GM19023 (cell line): ENCODE data around the gene ZNF787.
"Not testable (repeated sequence)": the region's sequence is repeated elsewhere in the genome, so short reads cannot be mapped to it uniquely, and the experiment has no call there.

ENCODE experiments used
- ATAC-seq: cut with Tn5 transposase; IDR thresholded peaks from one replicate; pipeline ENCODE4 v1.9.1; 2021; ENCODE audit warnings: mild to moderate bottlenecking, moderate library complexity; ENCODE audit not compliant: unreplicated experiment

ZNF787 gene

GRCh38 chr19:56106993-56107392 is 14.1 kb downstream of the ZNF787 start:
- ATAC-seq = no peak

- no peak for ATAC-seq
Observed at GRCh38 chr19:56106397-56106849, 14.7 kb downstream of the ZNF787 start.

- not testable (repeated sequence) for ATAC-seq
Observed at GRCh38 chr19:56105831-56106396, 15.2 kb downstream of the ZNF787 start.

GRCh38 chr19:56105090-56105701 is 15.9 kb downstream of the ZNF787 start:
- ATAC-seq = no peak

- no peak for ATAC-seq
Observed at GRCh38 chr19:56104423-56104822, 16.7 kb downstream of the ZNF787 start.

- ATAC-seq = no peak
Observed at GRCh38 chr19:56103027-56103614, 18.0 kb downstream of the ZNF787 start.

GRCh38 chr19:56101746-56102535 is 19.2 kb downstream of the ZNF787 start:
- no peak for ATAC-seq

GRCh38 chr19:56101095-56101494 is 20.0 kb downstream of the ZNF787 start:
- no peak for ATAC-seq

GRCh38 chr19:56099638-56100539 is 21.2 kb downstream of the ZNF787 start:
- no peak for ATAC-seq

GRCh38 chr19:56098731-56099568 is 22.1 kb downstream of the ZNF787 start:
- ATAC-seq = no peak

- not testable (repeated sequence) for ATAC-seq
Observed at GRCh38 chr19:56098237-56098636, 22.9 kb downstream of the ZNF787 start.

- ATAC-seq = no peak
Observed at GRCh38 chr19:56097776-56098175, 23.3 kb downstream of the ZNF787 start.

GRCh38 chr19:56097306-56097705 is 23.8 kb downstream of the ZNF787 start:
- ATAC-seq = no peak

- no peak for ATAC-seq
Observed at GRCh38 chr19:56096665-56097064, 24.4 kb downstream of the ZNF787 start.

- ATAC-seq = no peak
Observed at GRCh38 chr19:56094449-56094848, 26.6 kb downstream of the ZNF787 start.

- no peak for ATAC-seq
Observed at GRCh38 chr19:56092685-56093631, 28.1 kb downstream of the ZNF787 start.

- no peak for ATAC-seq
Observed at GRCh38 chr19:56091751-56092546, 29.1 kb downstream of the ZNF787 start.

- ATAC-seq = no peak
Observed at GRCh38 chr19:56091066-56091490, 30.0 kb downstream of the ZNF787 start.
